BJ (cell line): ENCODE results near the gene TRAF1. TPM values are rescaled to one million over a fixed set of nuclear protein-coding genes. Genes with fewer than 3 reads are reported as not detected.

ENCODE experiments used
- CTCF ChIA-PET: fragments of 350-600 bp; formaldehyde crosslinking; extraction: SDS; loops from one replicate; lab custom pipeline; 2021; ENCODE audit warnings: antibody characterized with exemption, inconsistent platforms; lab: Yijun Ruan, JAX
- POLR2A ChIA-PET: fragments of 300-600 bp; sonication (Branson Sonifier 250); formaldehyde crosslinking; extraction: SDS; loops from one replicate; lab custom pipeline; 2021; ENCODE audit warnings: antibody characterized with exemption; lab: Charles Lee
- DNase-seq: peaks from one replicate; pipeline ENCODE4 v3.0.0-alpha.2; 2011; ENCODE audit warnings: low read depth
- H3K27me3 ChIP-seq: 2 replicates; pipeline ENCODE4 v1.6.0; 2011; ENCODE audit warnings: low read length; ENCODE audit not compliant: control insufficient read depth, insufficient read depth
- H3K36me3 ChIP-seq: 2 replicates; pipeline ENCODE4 v1.5.1; 2011; ENCODE audit warnings: low read length; ENCODE audit not compliant: control insufficient read depth, insufficient read depth
- H3K4me3 ChIP-seq: 2 replicates; pipeline ENCODE4 v1.5.1; 2011; ENCODE audit warnings: low read depth, mild to moderate bottlenecking, control low read depth, low read length
- CTCF ChIP-seq: IDR thresholded peaks from 2 replicates; pipeline ENCODE4 v1.5.1; 2011; ENCODE audit warnings: low read depth, mild to moderate bottlenecking, control low read depth, inconsistent platforms, low read length, moderate library complexity; ENCODE audit not compliant: insufficient read depth
- polyA plus RNA-seq: library from polyadenylated mRNA; depleted of rRNA; stranded (reverse); fragments of >200 nt; gene quantifications from 2 replicates; pipeline ENCODE4 v1.2.3, GENCODE V29; 2011

TRAF1 gene
- polyA plus RNA-seq, 1 experiment: 3.3 TPM

- ChIA-PET POLR2A (no interaction called here), CTCF (interaction anchor here (0.5 kb wide), 1 partner anchor 38 kb away, joined by 3 read pairs; no protein-coding TSS in a partner anchor)
- no peaks in the 10 kb centered on the region for H3K36me3 ChIP-seq
- TF ChIP-seq CTCF: no peak
- no peaks in the 10 kb centered on the region for H3K27me3 ChIP-seq
- H3K4me3 ChIP-seq: no peak overlapping the region
- no peak for DNase-seq
Observed at GRCh38 chr9:120946259-120946658, 19.7 kb upstream of the TRAF1 start.

GRCh38 chr9:120944948-120945347, 18.4 kb upstream of the TRAF1 start:
- TF ChIP-seq CTCF: no peak
- H3K4me3 ChIP-seq: no peak overlapping the region
- ChIA-PET CTCF (no interaction called here), POLR2A (no interaction called here)
- no peaks in the 10 kb centered on the region for H3K36me3 ChIP-seq
- H3K27me3 ChIP-seq: no peaks in the 10 kb centered on the region
- DNase-seq: no peak

GRCh38 chr9:120944434-120944843, 17.8 kb upstream of the TRAF1 start:
- Histone ChIP-seq H3K27me3 (peaks cover 1% of the 10 kb centered on the region; the same call in 1 of the 2 replicates), H3K36me3 (no peaks in the 10 kb centered on the region), H3K4me3 (no peak overlapping the region)
- TF ChIP-seq CTCF: no peak
- POLR2A ChIA-PET: no interaction called here
- CTCF ChIA-PET: no interaction called here
- DNase-seq: no peak

GRCh38 chr9:120942186-120943001, 15.8 kb upstream of the TRAF1 start:
- no peak for DNase-seq
- POLR2A ChIA-PET: no interaction called here
- Histone ChIP-seq H3K36me3 (no peaks in the 10 kb centered on the region), H3K4me3 (no peak overlapping the region), H3K27me3 (peaks cover 1% of the 10 kb centered on the region; the same call in 1 of the 2 replicates)
- CTCF ChIA-PET: no interaction called here
- TF ChIP-seq CTCF: no peak

- TF ChIP-seq CTCF: no peak
- ChIA-PET CTCF (interaction anchor here (1.0 to 2.0 kb wide), 2 partner anchors 40 to 185 kb away, joined by 3 to 12 read pairs; no protein-coding TSS in a partner anchor), POLR2A (no interaction called here)
- Histone ChIP-seq H3K36me3 (no peaks in the 10 kb centered on the region), H3K4me3 (no peak overlapping the region), H3K27me3 (peaks cover 1% of the 10 kb centered on the region; the same call in 1 of the 2 replicates)
- no peak for DNase-seq
Observed at GRCh38 chr9:120941046-120941770, 14.6 kb upstream of the TRAF1 start.
